NCI-H510A treated with DMSO at 0.1 percent for 48 hours (cell line): ENCODE data around the gene NT5M.

Experiments
- DNase-seq: peaks from one replicate; lab custom pipeline; 2025; lab: John Stamatoyannopoulos, UW

NT5M gene

GRCh38 chr17:17395885-17396284 is 92.7 kb downstream of the NT5M start:
- no peak for DNase-seq
